ENCODE results near the gene MED28.

- TF ChIP-seq CTCF (IDR thresholded peaks at IDR 0.05) = no peak
- TF ChIP-seq POLR2A (IDR thresholded peaks at IDR 0.05) = no peak
Measured at GRCh38 chr4:17657849-17658248, 43.4 kb downstream of the MED28 start.

All from esophagus squamous epithelium (tissue), 4 donors.